BJ (cell line): ENCODE results near the gene NPC1. TPM values are rescaled to one million over a fixed set of nuclear protein-coding genes. Genes with fewer than 3 reads are reported as not detected.

Experiments used
- CTCF ChIA-PET: fragments of 350-600 bp; formaldehyde crosslinking; extraction: SDS; loops from one replicate; lab custom pipeline; 2021; ENCODE audit warnings: antibody characterized with exemption, inconsistent platforms; lab: Yijun Ruan, JAX
- POLR2A ChIA-PET: fragments of 300-600 bp; sonication (Branson Sonifier 250); formaldehyde crosslinking; extraction: SDS; loops from one replicate; lab custom pipeline; 2021; ENCODE audit warnings: antibody characterized with exemption; lab: Charles Lee
- DNase-seq: peaks from one replicate; pipeline ENCODE4 v3.0.0-alpha.2; 2011; ENCODE audit warnings: low read depth
- H3K27me3 ChIP-seq: 2 replicates; pipeline ENCODE4 v1.6.0; 2011; ENCODE audit warnings: low read length; ENCODE audit not compliant: control insufficient read depth, insufficient read depth
- H3K36me3 ChIP-seq: 2 replicates; pipeline ENCODE4 v1.5.1; 2011; ENCODE audit warnings: low read length; ENCODE audit not compliant: control insufficient read depth, insufficient read depth
- H3K4me3 ChIP-seq: 2 replicates; pipeline ENCODE4 v1.5.1; 2011; ENCODE audit warnings: low read depth, mild to moderate bottlenecking, control low read depth, low read length
- polyA plus RNA-seq: library from polyadenylated mRNA; depleted of rRNA; stranded (reverse); fragments of >200 nt; gene quantifications from 2 replicates; pipeline ENCODE4 v1.2.3, GENCODE V29; 2011
- TF ChIP-seq, protein P1 (sequence below): IDR thresholded peaks from 2 replicates; pipeline ENCODE4 v1.5.1; 2011; ENCODE audit warnings: low read depth, mild to moderate bottlenecking, control low read depth, inconsistent platforms, low read length, moderate library complexity; ENCODE audit not compliant: insufficient read depth

The NPC1 gene
- polyA plus RNA-seq, 1 experiment = 54.5 TPM

DNA sequence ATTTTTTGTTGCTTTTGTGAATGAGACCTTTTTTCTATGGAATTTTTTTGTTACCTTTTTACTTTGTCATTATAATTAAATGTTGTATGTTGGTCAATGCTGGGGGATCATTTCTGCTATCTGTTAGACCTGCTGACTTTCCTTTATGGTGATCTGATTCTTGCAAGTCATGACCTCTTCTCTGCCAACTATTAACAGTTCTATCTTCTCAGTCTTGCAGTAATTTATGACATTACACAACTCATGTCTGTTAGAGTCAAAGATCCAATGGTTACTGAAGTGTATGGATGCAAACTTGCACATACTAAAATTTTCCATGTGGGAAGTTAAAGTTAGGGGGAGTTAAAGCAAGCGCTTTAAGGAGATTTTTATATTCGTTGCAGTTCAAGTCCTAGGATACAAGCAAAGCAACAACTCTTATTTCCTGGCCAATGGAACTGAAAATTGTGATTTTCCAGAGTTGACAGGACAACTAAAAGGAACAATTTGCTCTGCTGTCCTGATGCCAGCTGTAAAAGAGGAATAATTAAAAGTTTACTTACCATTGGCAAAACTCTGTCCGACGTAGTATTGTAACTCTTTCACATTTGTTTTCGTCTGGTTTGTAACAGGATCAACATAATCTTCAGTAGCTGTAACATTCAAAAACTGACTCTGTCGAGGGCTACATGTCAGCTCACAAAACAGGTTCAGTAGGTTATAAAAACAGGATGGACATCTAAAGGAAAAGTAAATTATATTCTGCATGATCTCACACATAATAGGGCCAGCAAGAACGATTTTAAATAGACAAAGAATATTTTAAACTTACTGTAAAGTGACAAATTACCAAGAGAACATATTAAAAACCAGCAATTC lies 17.8 kb downstream of the NPC1 start:
- TF ChIP-seq, protein P1, sequence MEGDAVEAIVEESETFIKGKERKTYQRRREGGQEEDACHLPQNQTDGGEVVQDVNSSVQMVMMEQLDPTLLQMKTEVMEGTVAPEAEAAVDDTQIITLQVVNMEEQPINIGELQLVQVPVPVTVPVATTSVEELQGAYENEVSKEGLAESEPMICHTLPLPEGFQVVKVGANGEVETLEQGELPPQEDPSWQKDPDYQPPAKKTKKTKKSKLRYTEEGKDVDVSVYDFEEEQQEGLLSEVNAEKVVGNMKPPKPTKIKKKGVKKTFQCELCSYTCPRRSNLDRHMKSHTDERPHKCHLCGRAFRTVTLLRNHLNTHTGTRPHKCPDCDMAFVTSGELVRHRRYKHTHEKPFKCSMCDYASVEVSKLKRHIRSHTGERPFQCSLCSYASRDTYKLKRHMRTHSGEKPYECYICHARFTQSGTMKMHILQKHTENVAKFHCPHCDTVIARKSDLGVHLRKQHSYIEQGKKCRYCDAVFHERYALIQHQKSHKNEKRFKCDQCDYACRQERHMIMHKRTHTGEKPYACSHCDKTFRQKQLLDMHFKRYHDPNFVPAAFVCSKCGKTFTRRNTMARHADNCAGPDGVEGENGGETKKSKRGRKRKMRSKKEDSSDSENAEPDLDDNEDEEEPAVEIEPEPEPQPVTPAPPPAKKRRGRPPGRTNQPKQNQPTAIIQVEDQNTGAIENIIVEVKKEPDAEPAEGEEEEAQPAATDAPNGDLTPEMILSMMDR = no peak
- ChIA-PET POLR2A (no interaction called here), CTCF (interaction anchor here (1.2 kb wide), 1 partner anchor 12 kb away, joined by 4 read pairs; no protein-coding TSS in a partner anchor)
- Histone ChIP-seq H3K36me3 (peaks cover 7% of the 10 kb centered on the region), H3K27me3 (no peaks in the 10 kb centered on the region), H3K4me3 (no peak overlapping the region)
- no peak for DNase-seq

DNA sequence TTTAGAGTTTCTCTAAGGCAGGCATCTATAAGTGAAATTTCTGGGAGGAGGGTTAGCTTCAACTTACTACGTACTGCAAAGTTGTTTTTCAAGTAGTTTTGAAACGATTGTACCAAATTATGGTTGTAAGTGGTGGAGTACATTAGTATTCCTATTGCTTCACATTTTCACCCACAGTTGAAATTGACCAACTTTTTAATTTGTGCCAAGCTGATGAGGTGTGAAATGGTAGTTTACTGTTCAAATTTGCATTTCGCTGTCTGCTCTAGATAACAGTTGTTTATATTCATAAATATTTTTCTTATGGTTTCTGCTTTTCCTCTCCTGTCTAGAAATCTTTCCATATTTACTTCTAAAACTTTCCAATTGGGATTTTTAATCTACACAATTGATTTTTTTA lies 18.6 kb downstream of the NPC1 start:
- peaks cover 8% of the 10 kb centered on the region for H3K36me3 ChIP-seq
- DNase-seq = no peak
- ChIA-PET CTCF (no interaction called here), POLR2A (no interaction called here)
- no peaks in the 10 kb centered on the region for H3K27me3 ChIP-seq
- no peak overlapping the region for H3K4me3 ChIP-seq
- TF ChIP-seq, protein P1 = no peak

DNA sequence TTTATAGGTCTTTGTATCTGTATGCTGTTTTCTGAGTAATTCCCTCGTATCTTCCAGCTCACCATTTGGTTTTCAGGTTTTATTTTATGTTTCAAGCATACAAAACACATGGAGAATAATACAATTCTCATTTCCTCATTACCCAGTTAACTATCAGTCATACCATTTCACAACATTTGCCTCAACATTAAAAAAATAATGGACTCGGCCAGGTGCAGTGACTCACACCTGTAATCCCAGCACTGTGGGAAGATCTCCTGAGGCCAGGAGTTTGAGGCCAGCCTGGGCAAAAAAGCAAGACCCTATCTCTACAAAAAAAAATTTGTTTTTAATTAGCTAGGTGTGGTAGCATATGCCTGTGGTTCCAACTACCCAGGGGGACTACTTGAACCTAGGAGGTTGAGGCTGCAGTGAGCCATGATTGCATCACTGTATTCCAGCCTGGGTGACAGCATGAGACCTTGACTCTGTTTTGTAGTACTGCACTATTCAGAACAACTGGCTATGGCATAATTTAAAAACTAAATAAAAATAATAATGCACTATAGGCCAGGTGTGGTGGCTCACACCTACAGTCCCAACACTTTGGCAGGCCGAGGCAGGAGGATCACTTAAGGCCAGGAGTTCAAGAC lies 20.3 kb downstream of the NPC1 start:
- Histone ChIP-seq H3K36me3 (peaks cover 12% of the 10 kb centered on the region), H3K4me3 (no peak overlapping the region), H3K27me3 (no peaks in the 10 kb centered on the region)
- ChIA-PET POLR2A (no interaction called here), CTCF (interaction anchor here (0.8 to 1.5 kb wide), 4 partner anchors 10 to 50 kb away, joined by 3 to 4 read pairs (median 3); no protein-coding TSS in a partner anchor)
- TF ChIP-seq, protein P1 = no peak
- DNase-seq = no peak

DNA sequence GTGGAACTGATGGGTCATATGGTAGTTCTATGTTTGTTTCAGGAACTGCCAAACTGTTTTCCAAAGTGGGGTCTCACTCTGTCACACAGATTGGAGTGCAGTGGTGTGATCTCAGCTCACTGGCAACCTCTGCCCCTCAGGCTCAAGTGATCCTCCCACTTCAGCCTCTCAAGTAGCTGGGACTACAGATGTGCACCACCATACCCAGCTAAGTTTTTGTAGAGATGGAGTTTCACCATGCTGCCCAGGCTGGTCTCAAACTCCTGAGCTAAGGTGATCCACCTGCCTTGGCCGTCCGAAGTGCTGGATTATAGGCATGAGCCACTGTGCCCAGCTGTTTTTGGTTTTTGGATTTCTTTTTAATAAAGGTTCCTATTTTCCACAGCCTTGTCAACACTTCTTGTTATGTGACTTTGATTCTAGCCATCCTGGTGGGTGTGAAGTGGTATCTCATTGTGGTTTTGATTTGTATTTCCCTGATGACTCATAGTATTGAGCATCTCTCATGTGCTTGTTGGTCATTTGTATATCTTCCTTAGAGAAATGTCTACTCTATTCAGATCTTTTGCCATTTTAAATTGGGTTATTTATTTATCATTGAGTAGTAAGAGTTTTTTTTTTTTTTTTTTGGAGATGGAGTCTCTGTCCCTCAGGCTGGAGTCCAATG lies 22.8 kb downstream of the NPC1 start:
- TF ChIP-seq, protein P1 = no peak
- Histone ChIP-seq H3K4me3 (no peak overlapping the region), H3K36me3 (peaks cover 16% of the 10 kb centered on the region), H3K27me3 (no peaks in the 10 kb centered on the region)
- POLR2A ChIA-PET = interaction anchor here (0.6 kb wide), 1 partner anchor 36 kb away, joined by 6 read pairs; no protein-coding TSS in a partner anchor
- DNase-seq = no peak
- CTCF ChIA-PET = interaction anchor here (0.9 kb wide), 1 partner anchor 8 kb away, joined by 3 read pairs; no protein-coding TSS in a partner anchor
